GM12878 (cell line): ENCODE data around the gene WDTC1. TPM values are rescaled to one million over a fixed set of nuclear protein-coding genes. Genes with fewer than 3 reads are reported as not detected.

Experiments used
- ATAC-seq: fragments of 200-7000 bp; cut with Tn5 transposase; 3 replicates; pipeline ENCODE4 v1.9.1; 2020; ENCODE audit warnings: mild to moderate bottlenecking, moderate library complexity
- BruUV-seq: library from RNA; stranded (reverse); fragments of 400-500 nt; replicated peaks from 2 replicates; lab custom pipeline; 2021; lab: Mats Ljungman, UMichigan
- CTCF ChIA-PET: fragments of 300-600 bp; sonication (Branson Sonifier 250); formaldehyde crosslinking; extraction: SDS; loops from one replicate; lab custom pipeline; 2021; ENCODE audit warnings: inconsistent platforms; lab: Yijun Ruan, JAX
- POLR2A ChIA-PET: fragments of 350-600 bp; formaldehyde crosslinking; extraction: SDS; loops from one replicate; lab custom pipeline; 2021; ENCODE audit warnings: inconsistent platforms; lab: Charles Lee
- RAD21 ChIA-PET: fragments of 300-600 bp; sonication (Branson Sonifier 250); formaldehyde crosslinking; loops from one replicate; lab custom pipeline; 2023; ENCODE audit warnings: antibody characterized with exemption; ENCODE audit not compliant: unreplicated experiment; lab: Charles Lee
- SMC1A ChIA-PET: fragments of 300-600 bp; sonication (Branson Sonifier 250); formaldehyde crosslinking; loops from one replicate; lab custom pipeline; 2023; ENCODE audit not compliant: unreplicated experiment, uncharacterized antibody; lab: Charles Lee
- DNase-seq: peaks from one replicate; pipeline ENCODE4 v3.0.0-alpha.2; 2011; ENCODE audit warnings: low read depth, low spot score
- FAIRE-seq: peaks from 3 replicates; lab custom pipeline; 2011; peaks lifted over from hg19 to GRCh38; lab: Jason Lieb, UNC
- H2AFZ ChIP-seq: 2 replicates; pipeline ENCODE4 v1.6.0; 2011; ENCODE audit warnings: low read depth, low read length, control low read depth; ENCODE audit not compliant: control insufficient read depth
- H3K27ac ChIP-seq: 2 replicates; pipeline ENCODE4 v1.5.1; 2011; ENCODE audit warnings: control low read depth; ENCODE audit not compliant: control insufficient read depth, insufficient read depth
- H3K27me3 ChIP-seq, 2 experiments: replicated peaks in 1 of 2; 2 replicates each; pipeline versions ENCODE4 v1.6.0 to v1.6.1; 2011; ENCODE audit warnings: low read length in 1 of 2; ENCODE audit not compliant: control insufficient read depth in 2 of 2, insufficient read depth in 2 of 2
- H3K36me3 ChIP-seq, 2 experiments: 2 replicates each; pipeline ENCODE4 v1.5.1; 2011; ENCODE audit warnings: low read length in 1 of 2; ENCODE audit not compliant: control insufficient read depth in 2 of 2, insufficient read depth in 2 of 2
- H3K4me1 ChIP-seq: 2 replicates; pipeline ENCODE4 v1.6.1; 2011; ENCODE audit warnings: mild to moderate bottlenecking, low read length, moderate library complexity, mixed read lengths; ENCODE audit not compliant: control insufficient read depth, insufficient read depth
- H3K4me2 ChIP-seq: 2 replicates; pipeline ENCODE4 v1.6.0; 2011; ENCODE audit warnings: control low read depth; ENCODE audit not compliant: control insufficient read depth, insufficient read depth
- H3K4me3 ChIP-seq: fragments of 200-600 bp; sonication (generic); 2 replicates; pipeline ENCODE4 v1.5.1; 2016
- H3K79me2 ChIP-seq: 2 replicates; pipeline ENCODE4 v1.6.0; 2011; ENCODE audit warnings: low read length; ENCODE audit not compliant: control insufficient read depth, insufficient read depth
- H3K9ac ChIP-seq: 2 replicates; pipeline ENCODE4 v1.8.0; 2011; ENCODE audit warnings: low read length, control low read depth, mixed read lengths; ENCODE audit not compliant: control insufficient read depth, insufficient read depth
- H3K9me3 ChIP-seq: replicated peaks from 3 replicates; pipeline ENCODE4 v1.5.1; 2011; ENCODE audit warnings: mild to moderate bottlenecking, low read length; ENCODE audit not compliant: control insufficient read depth, insufficient read depth
- H4K20me1 ChIP-seq: 2 replicates; pipeline ENCODE4 v1.6.0; 2011; ENCODE audit not compliant: control insufficient read depth, insufficient read depth
- ATF3 ChIP-seq: IDR thresholded peaks from 2 replicates; pipeline ENCODE4 v1.6.1; 2011; ENCODE audit warnings: low read depth, mild to moderate bottlenecking, low read length, moderate library complexity, borderline replicate concordance; ENCODE audit errors: extremely low read depth
- CEBPB ChIP-seq, 2 experiments: fragments of 150-350 bp in 1 of 2; IDR thresholded peaks; 2 replicates each; pipeline ENCODE4 v1.6.1; 2012 to 2014; ENCODE audit warnings: low read depth in 2 of 2, low read length in 2 of 2, borderline replicate concordance in 1 of 2, inconsistent platforms in 1 of 2
- E2F4 ChIP-seq: IDR thresholded peaks from 2 replicates; pipeline ENCODE4 v1.6.1; 2012; ENCODE audit warnings: low read depth, low read length, improper control_type of control experiment
- JUNB ChIP-seq: IDR thresholded peaks from 2 replicates; pipeline ENCODE4 v1.6.1; 2016; ENCODE audit warnings: antibody characterized with exemption, mild to moderate bottlenecking
- NKRF ChIP-seq: fragments of 450-650 bp; conservative IDR thresholded peaks from 2 replicates; pipeline ENCODE4 v1.6.1; 2017; ENCODE audit warnings: mild to moderate bottlenecking, moderate library complexity
- PKNOX1 ChIP-seq: fragments of 450-650 bp; IDR thresholded peaks from 2 replicates; pipeline ENCODE4 v1.6.1; 2016; ENCODE audit warnings: mild to moderate bottlenecking
- POU2F2 ChIP-seq: IDR thresholded peaks from 3 replicates; pipeline ENCODE4 v1.6.1; 2011; ENCODE audit warnings: low read depth, mild to moderate bottlenecking, low read length, borderline replicate concordance
- RAD51 ChIP-seq: fragments of 450-650 bp; IDR thresholded peaks from 2 replicates; pipeline ENCODE4 v1.6.1; 2016; ENCODE audit warnings: moderate library complexity, mild to moderate bottlenecking, inconsistent platforms
- RELB ChIP-seq: fragments of 450-650 bp; IDR thresholded peaks from 2 replicates; pipeline ENCODE4 v1.6.1; 2017; ENCODE audit warnings: low read depth, mild to moderate bottlenecking, moderate library complexity
- TBL1XR1 ChIP-seq: IDR thresholded peaks from 2 replicates; pipeline ENCODE4 v1.6.1; 2012; ENCODE audit warnings: low read depth, low read length, improper control_type of control experiment
- ZBTB40 ChIP-seq: fragments of 450-650 bp; IDR thresholded peaks from 2 replicates; pipeline ENCODE4 v1.6.1; 2016; ENCODE audit warnings: mild to moderate bottlenecking, moderate library complexity, borderline replicate concordance
- WGBS: methylation state at CpG from one replicate; pipeline ENCODE4 v1.1.6; 2016; ENCODE audit warnings: low lambda C conversion rate; ENCODE audit not compliant: insufficient replicate concordance, insufficient coverage; ENCODE audit errors: missing lambda C conversion rate; 5-methylcytosine and 5-hydroxymethylcytosine counted together
- in situ Hi-C: fragments of 300-500 bp; cut with MboI; formaldehyde crosslinking; loops from 9 replicates; pipeline ENCODE4 v1.14.3; 2018; ENCODE audit warnings: mixed read lengths
- intact Hi-C: fragments of 100-400 bp; cut with micrococcal nuclease; formaldehyde crosslinking; loops from one replicate; pipeline ENCODE4 v1.14.2; 2022; ENCODE audit not compliant: unreplicated experiment
- polyA plus RNA-seq, 11 experiments: library from polyadenylated mRNA; depleted of rRNA in 4 of 11; unstranded in 6 of 11; stranded (reverse) in 5 of 11; fragments of >200 nt; fragmentation: Nextera tagmentation in 4 of 11; fragmentation: Illumina TruSeq in 1 of 11; extraction: Ambion mirVana in 4 of 11; extraction: Trizol in 1 of 11; gene quantifications; 1 replicate in 1 of 11; 2 replicates in 10 of 11; pipeline versions ENCODE4 v1.2.1 to v1.2.3, GENCODE V29; 2011 to 2016; ENCODE audit warnings: inconsistent platforms in 2 of 11, missing spikeins in 2 of 11, low read depth in 1 of 11
- total RNA-seq, 4 experiments: library from RNA; depleted of rRNA in 3 of 4; stranded (reverse); fragments of >200 nt in 3 of 4; fragmentation: Illumina TruSeq in 1 of 4; extraction: Trizol in 1 of 4; gene quantifications; 2 replicates each; pipeline versions ENCODE4 v1.2.1 to v1.2.3, GENCODE V29; 2013 to 2021

The WDTC1 gene
- total and polyA plus RNA-seq, 10 of the 15 experiments (the other 5 are each of a cell fraction or from before 2014, with no cell fraction given), result 0.21 to 28.7 (median 7.6) TPM

GRCh38 chr1:27253596-27253995 lies 19.2 kb downstream of the WDTC1 start:
- H3K4me3 ChIP-seq, result peak overlapping the region; percentile 3; the same call in 1 of the 2 replicates
- TF ChIP-seq ZBTB40 (peak; percentile 76; the same call in 1 of the 2 replicates), CEBPB (IDR thresholded peaks at IDR 0.05; ENCODE audit: borderline replicate concordance in 1 of 2, low read depth in 2 of 2, low read length in 2 of 2) (no peak), JUNB (peak; percentile 70), RELB (no peak; the same call in 1 of the 2 replicates), TBL1XR1 (no peak), E2F4 (no peak), RAD51 (no peak), NKRF (no peak), POU2F2 (peak; percentile 59; the same call in 1 of the 3 replicates), ATF3 (no peak), PKNOX1 (peak; percentile 77)

More at GRCh38 chr1:27253596-27253995, 19.2 kb downstream of the WDTC1 start:
- in situ Hi-C loops, result no loop called here
- FAIRE-seq, result peak; percentile 57
- Histone ChIP-seq H2AFZ (peak overlapping the region; percentile 40; the same call in 1 of the 2 replicates), H3K9ac (peak overlapping the region; percentile 36; the same call in 1 of the 2 replicates), H3K4me2 (peak overlapping the region; percentile 98), H4K20me1 (no peaks in the 10 kb centered on the region), H3K36me3 (no peaks in the 10 kb centered on the region), H3K79me2 (peaks cover 3% of the 10 kb centered on the region; the same call in 1 of the 2 replicates), H3K9me3 (no peaks in the 10 kb centered on the region), H3K4me1 (peaks cover 31% of the 10 kb centered on the region), H3K27ac (peak overlapping the region; percentile 85), H3K27me3 (no peaks in the 10 kb centered on the region)
- intact Hi-C loops, result loop anchor here (2.0 kb wide), 1 partner anchor 19 kb away; the partner anchor contains the start of gene WDTC1
- WGBS, result 0% methylated on average over 3 of the region's 3 CpGs
- ATAC-seq, result peak; percentile 80
- DNase-seq, result no peak
- RAD21 ChIA-PET, result interaction anchor here (0.8 to 2.7 kb wide), 5 partner anchors 18 to 153 kb away, joined by 3 to 8 read pairs (median 7); partner anchors contain the start of genes SLC9A1 and WDTC1
- BruUV-seq, result no TSS peak
- SMC1A ChIA-PET, result interaction anchor here (1.2 to 3.9 kb wide), 5 partner anchors 12 to 154 kb away, joined by 3 to 21 read pairs (median 6); partner anchors contain the start of gene WDTC1
- CTCF ChIA-PET, result interaction anchor here (1.0 to 2.0 kb wide), 5 partner anchors 9 to 209 kb away, joined by 3 to 5 read pairs (median 3); no protein-coding TSS in a partner anchor
- POLR2A ChIA-PET, result interaction anchor here (0.5 to 2.1 kb wide), 6 partner anchors 13 to 554 kb away, joined by 3 to 5 read pairs (median 3); partner anchors contain the start of gene WDTC1
